ENCODE measurements around the gene CPXM2.

The CPXM2 gene

DNA sequence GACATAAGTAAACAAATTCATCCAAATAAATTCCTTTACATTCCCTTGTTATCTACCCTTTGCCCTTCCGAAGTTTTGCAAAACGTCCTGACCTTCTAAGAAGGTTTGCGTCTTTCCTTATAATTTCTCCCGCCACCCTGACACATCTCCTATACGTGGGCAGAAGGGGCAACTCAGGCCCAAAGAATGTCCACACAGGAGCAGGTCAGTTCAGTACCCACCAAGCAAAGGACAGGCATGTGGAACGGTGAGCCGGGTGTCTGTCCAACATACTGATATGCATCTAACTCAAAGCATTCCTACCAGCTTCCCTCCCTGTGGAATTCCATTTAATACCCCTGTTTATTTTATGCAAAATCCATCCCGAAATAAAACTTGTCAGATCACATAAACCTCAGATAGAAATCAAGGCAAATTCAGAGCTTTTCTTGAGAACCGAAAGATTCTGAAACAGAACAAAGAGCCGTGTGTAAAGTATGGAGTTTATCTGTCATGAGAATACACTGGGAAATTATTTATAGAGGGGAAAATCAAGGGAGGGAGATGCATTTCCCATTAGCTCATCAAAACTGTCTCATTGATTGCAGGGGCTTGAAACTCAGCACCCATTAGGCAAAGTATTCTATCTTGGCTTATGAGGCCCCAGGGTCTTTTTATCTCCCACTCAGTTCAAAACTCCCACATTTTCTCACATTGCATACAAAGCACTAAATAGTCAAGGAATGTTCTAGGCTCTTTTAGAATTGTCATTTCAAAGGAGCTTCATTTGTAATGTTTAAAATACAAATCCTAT is 140.1 kb downstream of the CPXM2 start:
- H3K4me3 ChIP-seq (ENCODE audit: low read length), result no peak overlapping the region
- no peak for DNase-seq (ENCODE audit: low read depth)
- TF ChIP-seq, protein P1, sequence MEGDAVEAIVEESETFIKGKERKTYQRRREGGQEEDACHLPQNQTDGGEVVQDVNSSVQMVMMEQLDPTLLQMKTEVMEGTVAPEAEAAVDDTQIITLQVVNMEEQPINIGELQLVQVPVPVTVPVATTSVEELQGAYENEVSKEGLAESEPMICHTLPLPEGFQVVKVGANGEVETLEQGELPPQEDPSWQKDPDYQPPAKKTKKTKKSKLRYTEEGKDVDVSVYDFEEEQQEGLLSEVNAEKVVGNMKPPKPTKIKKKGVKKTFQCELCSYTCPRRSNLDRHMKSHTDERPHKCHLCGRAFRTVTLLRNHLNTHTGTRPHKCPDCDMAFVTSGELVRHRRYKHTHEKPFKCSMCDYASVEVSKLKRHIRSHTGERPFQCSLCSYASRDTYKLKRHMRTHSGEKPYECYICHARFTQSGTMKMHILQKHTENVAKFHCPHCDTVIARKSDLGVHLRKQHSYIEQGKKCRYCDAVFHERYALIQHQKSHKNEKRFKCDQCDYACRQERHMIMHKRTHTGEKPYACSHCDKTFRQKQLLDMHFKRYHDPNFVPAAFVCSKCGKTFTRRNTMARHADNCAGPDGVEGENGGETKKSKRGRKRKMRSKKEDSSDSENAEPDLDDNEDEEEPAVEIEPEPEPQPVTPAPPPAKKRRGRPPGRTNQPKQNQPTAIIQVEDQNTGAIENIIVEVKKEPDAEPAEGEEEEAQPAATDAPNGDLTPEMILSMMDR (conservative IDR thresholded peaks at IDR 0.05; ENCODE audit: low read depth, low read length), result no peak

DNA sequence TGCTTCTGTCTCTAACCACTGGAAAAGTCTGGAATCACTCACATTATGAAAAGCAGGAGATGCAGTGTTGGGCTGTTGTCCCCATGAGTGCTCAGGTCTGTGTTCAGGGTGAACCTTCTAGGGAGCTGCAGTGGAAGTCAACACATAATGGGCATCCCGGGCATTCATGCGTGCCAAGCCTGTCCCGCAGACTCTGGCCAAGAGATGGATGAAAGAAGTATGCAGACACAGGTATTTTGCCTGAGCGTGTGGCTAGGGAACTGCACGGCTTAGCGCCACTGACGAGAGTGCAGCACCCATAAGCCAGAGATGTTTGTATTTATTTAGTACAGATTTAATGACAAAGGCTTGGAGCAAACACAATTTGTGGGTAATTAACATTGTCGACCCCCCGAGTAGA is 140.7 kb downstream of the CPXM2 start:
- TF ChIP-seq, protein P1 (conservative IDR thresholded peaks at IDR 0.05; ENCODE audit: low read depth, low read length), result no peak
- DNase-seq (ENCODE audit: low read depth), result no peak
- H3K4me3 ChIP-seq (ENCODE audit: low read length), result no peak overlapping the region

DNA sequence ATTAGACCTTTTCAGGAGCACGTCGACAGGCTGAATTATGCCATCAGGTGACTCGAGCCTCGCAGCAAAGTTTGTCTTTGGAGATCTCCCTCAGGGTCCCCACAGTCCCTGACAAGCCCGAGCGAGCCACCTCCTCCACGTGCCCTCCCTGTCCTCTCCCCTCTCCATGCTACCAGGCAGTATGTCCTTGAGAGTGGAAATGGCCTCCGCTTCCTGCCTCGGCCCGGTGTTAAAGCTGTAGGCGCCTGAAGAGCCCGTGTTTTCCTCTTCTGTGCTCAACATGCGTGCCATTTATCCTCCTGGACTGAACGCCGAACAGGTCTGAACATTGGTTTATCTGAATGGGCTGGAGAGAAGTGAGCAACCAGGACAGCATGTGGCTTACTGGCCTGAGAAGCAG is 142.9 kb downstream of the CPXM2 start:
- H3K4me3 ChIP-seq (ENCODE audit: low read length), result no peak overlapping the region
- no peak for DNase-seq (ENCODE audit: low read depth)
- TF ChIP-seq, protein P1 (conservative IDR thresholded peaks at IDR 0.05; ENCODE audit: low read depth, low read length), result no peak

DNA sequence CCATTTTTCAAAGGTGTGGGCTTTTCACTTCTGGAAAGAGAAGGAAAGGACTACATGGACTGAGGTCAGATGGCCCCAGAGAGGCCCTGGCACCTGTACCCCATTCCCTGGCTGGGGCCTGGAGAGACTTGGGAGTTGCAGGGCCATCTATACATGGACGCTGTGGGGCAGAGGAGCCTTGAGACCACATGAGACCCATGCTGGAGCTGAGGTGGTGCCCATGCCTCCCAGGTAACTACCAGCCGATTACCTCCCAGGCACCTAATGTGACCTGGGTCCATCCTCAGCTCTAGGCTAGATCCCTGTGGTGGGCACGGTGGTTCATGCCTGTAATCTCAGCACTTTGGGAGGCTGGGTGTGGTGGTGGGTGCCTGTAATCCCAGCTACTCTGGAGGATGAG is 144.2 kb downstream of the CPXM2 start:
- DNase-seq (ENCODE audit: low read depth), result no peak
- no peak overlapping the region for H3K4me3 ChIP-seq (ENCODE audit: low read length)
- TF ChIP-seq, protein P1 (conservative IDR thresholded peaks at IDR 0.05; ENCODE audit: low read depth, low read length), result no peak

DNA sequence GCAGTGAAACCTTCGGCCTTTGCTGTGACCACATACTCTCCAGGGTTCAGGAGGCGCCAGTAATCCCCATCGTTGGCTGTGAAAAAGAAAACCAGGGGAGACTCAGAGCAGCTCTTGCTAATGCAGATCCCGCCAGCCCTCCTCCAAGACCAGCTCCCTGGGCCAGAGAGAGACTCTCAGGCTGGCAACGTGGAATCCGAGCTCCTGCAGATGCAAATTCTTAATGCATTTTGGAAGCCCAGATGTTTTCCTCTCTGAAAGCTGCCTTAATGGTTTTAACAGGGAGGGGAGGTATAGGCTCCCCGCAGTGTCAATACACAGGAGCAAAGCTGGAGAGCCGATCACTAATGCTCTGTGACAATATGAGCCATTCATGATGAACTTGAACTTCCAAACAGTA is 144.7 kb downstream of the CPXM2 start:
- no peak overlapping the region for H3K4me3 ChIP-seq (ENCODE audit: low read length)
- no peak for DNase-seq (ENCODE audit: low read depth)
- TF ChIP-seq, protein P1 (conservative IDR thresholded peaks at IDR 0.05; ENCODE audit: low read depth, low read length), result no peak

DNA sequence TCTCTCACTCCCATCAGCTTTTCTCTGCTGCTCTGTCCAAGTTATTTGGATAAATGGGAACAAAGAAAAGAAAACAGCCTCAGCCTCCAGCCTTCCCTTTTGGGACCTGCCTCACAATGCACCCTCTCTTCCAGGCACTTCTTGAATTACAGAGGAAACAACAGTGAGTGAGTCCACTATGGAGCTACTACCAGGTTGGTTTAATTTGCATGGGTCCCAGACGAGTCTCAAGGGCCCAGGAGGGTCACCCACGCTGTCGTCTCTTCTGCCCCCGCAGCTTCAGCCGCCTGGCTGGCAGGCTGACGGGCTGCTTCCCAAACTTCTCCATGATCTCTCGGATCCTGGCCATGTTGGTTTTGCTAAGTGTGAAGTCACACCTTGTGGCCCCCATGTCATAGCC is 145.1 kb downstream of the CPXM2 start:
- TF ChIP-seq, protein P1 (conservative IDR thresholded peaks at IDR 0.05; ENCODE audit: low read depth, low read length), result no peak
- no peak for DNase-seq (ENCODE audit: low read depth)
- H3K4me3 ChIP-seq (ENCODE audit: low read length), result no peak overlapping the region

DNA sequence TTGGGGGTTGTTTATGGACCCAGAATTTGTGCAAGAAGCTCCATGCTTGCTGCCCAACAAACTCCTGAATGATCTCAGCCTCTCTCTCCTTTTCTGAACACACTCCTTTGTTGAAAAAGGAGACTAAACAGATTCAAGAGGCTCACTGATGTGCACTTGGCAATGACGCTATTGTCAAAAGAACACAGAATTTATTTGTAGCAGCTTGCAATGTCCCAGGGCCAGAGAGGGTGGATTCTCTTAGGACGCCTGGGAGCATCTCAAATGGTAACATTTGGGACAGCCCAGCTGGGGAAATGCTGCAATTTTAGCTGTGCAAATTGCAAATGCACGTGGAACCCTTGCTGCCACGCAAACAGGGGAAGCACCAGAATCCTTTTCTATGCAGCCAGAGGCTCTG is 145.5 kb downstream of the CPXM2 start:
- no peak overlapping the region for H3K4me3 ChIP-seq (ENCODE audit: low read length)
- TF ChIP-seq, protein P1 (conservative IDR thresholded peaks at IDR 0.05; ENCODE audit: low read depth, low read length), result no peak
- no peak for DNase-seq (ENCODE audit: low read depth)

All from retinal pigment epithelial cell (primary cell).